PFSK-1 (cell line): ENCODE results near the gene DAGLB.

ENCODE experiments used
- FOXP2 ChIP-seq: optimal IDR thresholded peaks from 2 replicates; pipeline ENCODE3; 2011; ENCODE audit warnings: borderline replicate concordance, control low read depth, inconsistent platforms; ENCODE audit not compliant: insufficient read depth; ENCODE audit errors: extremely low read length, extremely low read depth
- POLR2AphosphoS5 ChIP-seq: IDR thresholded peaks from 2 replicates; pipeline ENCODE4 v1.6.1; 2012; ENCODE audit warnings: low read depth, mild to moderate bottlenecking, control low read depth, low read length, moderate library complexity
- SIN3A ChIP-seq: IDR thresholded peaks from 2 replicates; pipeline ENCODE4 v1.6.1; 2012; ENCODE audit warnings: mild to moderate bottlenecking, low read length, moderate library complexity, borderline replicate concordance; ENCODE audit not compliant: insufficient read depth
- TAF1 ChIP-seq: IDR thresholded peaks from 2 replicates; pipeline ENCODE4 v1.6.1; 2012; ENCODE audit warnings: low read length, control low read depth, borderline replicate concordance; ENCODE audit not compliant: insufficient read depth
- TF ChIP-seq, protein P1 (sequence below), 2 experiments: IDR thresholded peaks; 2 replicates each; pipeline versions ENCODE4 v1.6.1 to v1.8.0; 2011 to 2012; ENCODE audit warnings: low read depth in 2 of 2, low read length in 2 of 2, control low read depth in 1 of 2, inconsistent platforms in 1 of 2, mild to moderate bottlenecking in 1 of 2, moderate library complexity in 1 of 2; ENCODE audit not compliant: insufficient read depth in 1 of 2

Gene DAGLB

GRCh38 chr7:6389728-6390127 is 58.0 kb downstream of the DAGLB start:
- no peak for TF ChIP-seq FOXP2
- no peak for TF ChIP-seq TAF1
- TF ChIP-seq, protein P1, sequence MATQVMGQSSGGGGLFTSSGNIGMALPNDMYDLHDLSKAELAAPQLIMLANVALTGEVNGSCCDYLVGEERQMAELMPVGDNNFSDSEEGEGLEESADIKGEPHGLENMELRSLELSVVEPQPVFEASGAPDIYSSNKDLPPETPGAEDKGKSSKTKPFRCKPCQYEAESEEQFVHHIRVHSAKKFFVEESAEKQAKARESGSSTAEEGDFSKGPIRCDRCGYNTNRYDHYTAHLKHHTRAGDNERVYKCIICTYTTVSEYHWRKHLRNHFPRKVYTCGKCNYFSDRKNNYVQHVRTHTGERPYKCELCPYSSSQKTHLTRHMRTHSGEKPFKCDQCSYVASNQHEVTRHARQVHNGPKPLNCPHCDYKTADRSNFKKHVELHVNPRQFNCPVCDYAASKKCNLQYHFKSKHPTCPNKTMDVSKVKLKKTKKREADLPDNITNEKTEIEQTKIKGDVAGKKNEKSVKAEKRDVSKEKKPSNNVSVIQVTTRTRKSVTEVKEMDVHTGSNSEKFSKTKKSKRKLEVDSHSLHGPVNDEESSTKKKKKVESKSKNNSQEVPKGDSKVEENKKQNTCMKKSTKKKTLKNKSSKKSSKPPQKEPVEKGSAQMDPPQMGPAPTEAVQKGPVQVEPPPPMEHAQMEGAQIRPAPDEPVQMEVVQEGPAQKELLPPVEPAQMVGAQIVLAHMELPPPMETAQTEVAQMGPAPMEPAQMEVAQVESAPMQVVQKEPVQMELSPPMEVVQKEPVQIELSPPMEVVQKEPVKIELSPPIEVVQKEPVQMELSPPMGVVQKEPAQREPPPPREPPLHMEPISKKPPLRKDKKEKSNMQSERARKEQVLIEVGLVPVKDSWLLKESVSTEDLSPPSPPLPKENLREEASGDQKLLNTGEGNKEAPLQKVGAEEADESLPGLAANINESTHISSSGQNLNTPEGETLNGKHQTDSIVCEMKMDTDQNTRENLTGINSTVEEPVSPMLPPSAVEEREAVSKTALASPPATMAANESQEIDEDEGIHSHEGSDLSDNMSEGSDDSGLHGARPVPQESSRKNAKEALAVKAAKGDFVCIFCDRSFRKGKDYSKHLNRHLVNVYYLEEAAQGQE (IDR thresholded peaks at IDR 0.05; ENCODE audit: insufficient read depth in 1 of 2, low read depth in 2 of 2, low read length in 2 of 2), result no peak

DNA sequence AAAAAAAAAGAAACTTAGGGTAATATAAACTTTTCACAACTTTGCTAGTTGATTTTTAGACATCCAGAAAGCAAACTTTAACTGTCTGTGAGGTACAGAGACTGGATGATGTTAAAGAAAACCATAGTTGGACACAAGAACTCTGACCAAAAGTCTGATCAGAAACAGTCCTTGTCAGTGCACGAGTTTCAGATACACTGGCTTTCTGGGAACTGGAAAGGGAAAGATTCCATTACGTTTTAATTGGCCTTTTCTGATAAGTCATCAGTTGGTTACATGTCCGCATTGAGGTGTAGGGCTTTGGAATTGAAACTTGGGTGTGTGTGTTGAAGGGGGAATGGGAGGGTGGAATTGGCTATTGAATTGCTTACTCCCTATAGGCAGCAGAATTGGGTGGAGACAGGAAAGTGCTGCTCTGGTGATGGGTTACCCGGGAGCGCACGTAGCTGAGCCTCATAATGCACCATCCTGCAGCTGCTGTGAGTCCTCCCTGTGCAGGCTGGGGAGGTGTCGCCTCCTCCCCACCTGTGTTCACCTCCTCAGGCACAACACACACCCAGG is 59.9 kb downstream of the DAGLB start:
- TF ChIP-seq, protein P1 (IDR thresholded peaks at IDR 0.05; ENCODE audit: insufficient read depth in 1 of 2, low read depth in 2 of 2, low read length in 2 of 2), result no peak

DNA sequence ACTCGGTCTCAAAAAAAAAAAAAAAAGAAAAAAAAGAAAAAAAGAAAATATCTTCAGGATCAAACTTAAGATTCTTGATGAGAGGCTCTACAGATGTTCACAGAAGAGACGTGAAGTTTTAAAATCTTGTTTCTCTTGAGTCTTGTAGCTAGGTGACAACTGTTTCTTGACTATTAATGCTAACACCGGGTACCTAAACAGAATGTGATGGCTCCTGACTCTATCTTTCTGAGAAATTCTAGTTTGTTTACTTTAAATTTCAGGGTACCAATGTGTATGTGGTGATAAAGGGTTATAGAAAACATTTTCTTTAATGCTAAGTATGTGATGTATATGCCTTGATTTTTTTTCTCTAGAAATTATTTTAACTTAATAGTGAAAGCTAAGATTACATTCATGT is 61.0 kb downstream of the DAGLB start:
- TF ChIP-seq FOXP2 (no peak), SIN3A (no peak), TAF1 (no peak), POLR2AphosphoS5 (no peak)
- TF ChIP-seq, protein P1 (IDR thresholded peaks at IDR 0.05; ENCODE audit: insufficient read depth in 1 of 2, low read depth in 2 of 2, low read length in 2 of 2), result no peak

- TF ChIP-seq, protein P1 (IDR thresholded peaks at IDR 0.05; ENCODE audit: insufficient read depth in 1 of 2, low read depth in 2 of 2, low read length in 2 of 2), result no peak
- TF ChIP-seq POLR2AphosphoS5 (no peak), TAF1 (no peak), SIN3A (no peak), FOXP2 (no peak)
Observed at GRCh38 chr7:6385909-6386560, 61.7 kb downstream of the DAGLB start.
